Osteoblast (primary cell): Measurements from ENCODE around the gene TMEM234. TPM values are rescaled to one million over a fixed set of nuclear protein-coding genes. Genes with fewer than 3 reads are reported as not detected.

Experiments
- DNase-seq: peaks from one replicate; pipeline ENCODE4 v3.0.0; 2011; ENCODE audit warnings: low spot score, mixed read lengths; ENCODE audit not compliant: insufficient read length; ENCODE audit errors: missing footprints
- H2AFZ ChIP-seq: 2 replicates; pipeline ENCODE4 v1.6.0; 2011; ENCODE audit warnings: mild to moderate bottlenecking, low read length
- H3K27ac ChIP-seq: 2 replicates; pipeline ENCODE4 v1.5.1; 2011; ENCODE audit warnings: mild to moderate bottlenecking, low read depth, low read length, moderate library complexity
- H3K27me3 ChIP-seq: 2 replicates; pipeline ENCODE4 v1.6.0; 2012; ENCODE audit warnings: mild to moderate bottlenecking, control low read depth, inconsistent platforms, low read length, moderate library complexity; ENCODE audit not compliant: insufficient read depth
- H3K36me3 ChIP-seq: 2 replicates; pipeline ENCODE4 v1.5.1; 2011; ENCODE audit warnings: mild to moderate bottlenecking, low read length, control low read depth, moderate library complexity; ENCODE audit not compliant: insufficient read depth
- H3K4me1 ChIP-seq: 2 replicates; pipeline ENCODE4 v1.5.1; 2011; ENCODE audit warnings: mild to moderate bottlenecking, low read length, control low read depth, moderate library complexity; ENCODE audit not compliant: insufficient read depth
- H3K4me2 ChIP-seq: 2 replicates; pipeline ENCODE4 v1.6.0; 2011; ENCODE audit warnings: mild to moderate bottlenecking, low read length; ENCODE audit not compliant: insufficient read depth
- H3K4me3 ChIP-seq: fragments of 200-600 bp; sonication (generic); 3 replicates; pipeline ENCODE4 v1.5.1; 2012; ENCODE audit warnings: mild to moderate bottlenecking, low read length, inconsistent platforms; ENCODE audit not compliant: insufficient read depth
- H3K79me2 ChIP-seq: 2 replicates; pipeline ENCODE4 v1.6.0; 2012; ENCODE audit warnings: mild to moderate bottlenecking, low read length, control low read depth, inconsistent platforms; ENCODE audit not compliant: insufficient read depth
- H3K9me3 ChIP-seq: 2 replicates; pipeline ENCODE4 v1.5.1; 2011; ENCODE audit warnings: low read depth, low read length, control low read depth
- H4K20me1 ChIP-seq: 2 replicates; pipeline ENCODE4 v1.6.0; 2012; ENCODE audit warnings: mild to moderate bottlenecking, low read length, control low read depth; ENCODE audit not compliant: insufficient read depth
- total RNA-seq: library from RNA; depleted of rRNA; stranded (reverse); fragments of >200 nt; gene quantifications from 2 replicates; pipeline ENCODE4 v1.2.3, GENCODE V29; 2012
- TF ChIP-seq, protein P1 (sequence below): IDR thresholded peaks from 2 replicates; pipeline ENCODE4 v1.5.1; 2011; ENCODE audit warnings: mild to moderate bottlenecking, low read depth, low read length, moderate library complexity; ENCODE audit errors: extremely low read depth

Gene TMEM234
- 21.5 and 24.2 TPM in 2 replicates for total RNA-seq

DNA sequence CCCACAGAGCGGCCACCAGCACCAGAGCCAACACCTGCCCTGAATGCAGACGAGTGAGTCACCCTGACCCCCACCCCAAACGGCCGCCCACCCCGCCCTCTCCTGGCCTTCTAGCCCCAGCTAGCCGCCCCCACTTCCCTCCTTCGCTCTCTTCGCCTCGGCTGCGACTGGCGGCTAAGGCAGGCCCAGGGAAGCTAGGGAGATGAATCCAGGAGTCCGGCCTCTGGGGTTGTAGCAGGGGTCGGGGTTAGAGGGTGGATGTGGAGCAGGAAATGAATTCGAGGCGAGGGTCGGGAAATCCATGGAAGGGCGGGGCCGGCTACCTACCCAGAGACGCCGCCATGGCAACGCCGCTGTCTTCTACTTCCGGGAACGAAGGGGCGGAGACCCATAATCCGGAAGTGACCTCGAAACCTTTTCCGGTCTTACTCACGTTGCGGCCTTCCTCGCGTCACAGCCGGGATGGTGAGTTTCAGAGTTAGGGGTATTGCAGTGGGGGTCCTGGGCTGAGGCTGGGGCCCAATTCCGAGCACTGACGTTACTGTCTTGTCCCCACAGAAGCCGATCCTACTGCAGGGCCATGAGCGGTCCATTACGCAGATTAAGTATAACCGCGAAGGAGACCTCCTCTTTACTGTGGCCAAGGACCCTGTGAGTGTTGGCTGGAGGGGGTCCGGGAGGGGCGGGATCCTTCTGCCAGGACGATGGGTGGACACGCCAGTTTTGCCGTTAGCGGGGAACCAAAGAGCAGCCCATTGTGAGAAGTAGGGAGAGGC lies at the start of gene TMEM234, which contains the start of gene EIF3I:
TSS of gene TMEM234 (minus strand) at position 374 of the 776 bp plus-strand sequence. CDS start at position 343, 31 bp downstream.
TSS of gene EIF3I (plus strand) at position 428 of the 776 bp plus-strand sequence. CDS start at position 463, 35 bp downstream.
- H3K9me3 ChIP-seq = no peaks in the 10 kb centered on the region
- H4K20me1 ChIP-seq = no peaks in the 10 kb centered on the region
- H3K4me1 ChIP-seq = peaks cover 29% of the 10 kb centered on the region
- peak; percentile 95 for DNase-seq
- H3K27ac ChIP-seq = peak within 1 kb of the TSS; percentile 100
- H3K36me3 ChIP-seq = peaks cover 40% of the 10 kb centered on the region
- no peaks in the 10 kb centered on the region for H3K27me3 ChIP-seq
- H3K79me2 ChIP-seq = peaks cover 53% of the 10 kb centered on the region
- peak within 1 kb of the TSS; percentile 100 for H3K4me3 ChIP-seq
- TF ChIP-seq, protein P1, sequence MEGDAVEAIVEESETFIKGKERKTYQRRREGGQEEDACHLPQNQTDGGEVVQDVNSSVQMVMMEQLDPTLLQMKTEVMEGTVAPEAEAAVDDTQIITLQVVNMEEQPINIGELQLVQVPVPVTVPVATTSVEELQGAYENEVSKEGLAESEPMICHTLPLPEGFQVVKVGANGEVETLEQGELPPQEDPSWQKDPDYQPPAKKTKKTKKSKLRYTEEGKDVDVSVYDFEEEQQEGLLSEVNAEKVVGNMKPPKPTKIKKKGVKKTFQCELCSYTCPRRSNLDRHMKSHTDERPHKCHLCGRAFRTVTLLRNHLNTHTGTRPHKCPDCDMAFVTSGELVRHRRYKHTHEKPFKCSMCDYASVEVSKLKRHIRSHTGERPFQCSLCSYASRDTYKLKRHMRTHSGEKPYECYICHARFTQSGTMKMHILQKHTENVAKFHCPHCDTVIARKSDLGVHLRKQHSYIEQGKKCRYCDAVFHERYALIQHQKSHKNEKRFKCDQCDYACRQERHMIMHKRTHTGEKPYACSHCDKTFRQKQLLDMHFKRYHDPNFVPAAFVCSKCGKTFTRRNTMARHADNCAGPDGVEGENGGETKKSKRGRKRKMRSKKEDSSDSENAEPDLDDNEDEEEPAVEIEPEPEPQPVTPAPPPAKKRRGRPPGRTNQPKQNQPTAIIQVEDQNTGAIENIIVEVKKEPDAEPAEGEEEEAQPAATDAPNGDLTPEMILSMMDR = no peak
- H2AFZ ChIP-seq = peak within 1 kb of the TSS; percentile 98
- H3K4me2 ChIP-seq = peak within 1 kb of the TSS; percentile 100

GRCh38 chr1:32269744-32270143 lies 47.6 kb upstream of the TMEM234 start:
- Histone ChIP-seq H3K4me1 (peaks cover 9% of the 10 kb centered on the region), H4K20me1 (no peaks in the 10 kb centered on the region), H3K36me3 (no peaks in the 10 kb centered on the region), H3K27ac (no peak overlapping the region), H3K27me3 (peaks cover 22% of the 10 kb centered on the region), H3K79me2 (no peaks in the 10 kb centered on the region), H2AFZ (no peak overlapping the region), H3K4me2 (no peak overlapping the region), H3K4me3 (no peak overlapping the region), H3K9me3 (no peaks in the 10 kb centered on the region)
- DNase-seq = peak; percentile 10
- TF ChIP-seq, protein P1 = no peak

DNA sequence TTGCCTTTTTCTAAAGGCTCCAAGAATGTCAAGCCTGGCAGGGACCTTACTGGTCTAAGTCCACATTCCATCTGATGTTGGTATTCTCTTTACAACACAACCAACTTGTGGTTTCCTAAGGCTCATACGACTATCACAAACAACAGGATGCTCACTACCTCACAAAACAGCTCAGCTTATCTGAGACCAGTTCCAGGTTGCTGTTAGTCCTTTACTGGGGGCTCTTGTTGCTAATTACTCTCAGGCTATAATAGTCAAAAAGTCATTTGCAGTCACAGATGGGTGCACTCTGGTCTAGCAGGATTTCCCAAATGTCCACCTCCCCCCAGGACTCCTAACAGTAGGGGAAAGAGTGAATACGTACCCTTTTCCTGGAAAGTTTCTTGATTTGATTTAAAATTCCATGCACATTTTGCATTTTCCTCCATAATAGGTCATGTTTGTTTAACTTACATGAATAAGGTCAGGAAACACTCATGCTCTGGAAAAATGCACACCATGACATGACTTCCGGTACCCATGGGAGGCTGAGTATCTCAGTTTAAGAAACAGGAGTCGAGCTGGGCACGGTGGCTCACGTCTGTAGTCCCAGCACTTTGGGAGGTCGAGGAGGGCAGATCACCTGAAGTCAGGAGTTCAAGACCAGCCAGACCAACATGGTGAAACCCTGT lies 44.9 kb upstream of the TMEM234 start:
- DNase-seq = peak; percentile 87
- Histone ChIP-seq H3K9me3 (no peaks in the 10 kb centered on the region), H3K27me3 (no peaks in the 10 kb centered on the region), H4K20me1 (no peaks in the 10 kb centered on the region), H2AFZ (peak overlapping the region; percentile 2), H3K4me3 (no peak overlapping the region), H3K36me3 (no peaks in the 10 kb centered on the region), H3K27ac (peak overlapping the region; percentile 65), H3K79me2 (no peaks in the 10 kb centered on the region), H3K4me1 (peaks cover 9% of the 10 kb centered on the region), H3K4me2 (peak overlapping the region; percentile 70)
- TF ChIP-seq, protein P1 = no peak

DNA sequence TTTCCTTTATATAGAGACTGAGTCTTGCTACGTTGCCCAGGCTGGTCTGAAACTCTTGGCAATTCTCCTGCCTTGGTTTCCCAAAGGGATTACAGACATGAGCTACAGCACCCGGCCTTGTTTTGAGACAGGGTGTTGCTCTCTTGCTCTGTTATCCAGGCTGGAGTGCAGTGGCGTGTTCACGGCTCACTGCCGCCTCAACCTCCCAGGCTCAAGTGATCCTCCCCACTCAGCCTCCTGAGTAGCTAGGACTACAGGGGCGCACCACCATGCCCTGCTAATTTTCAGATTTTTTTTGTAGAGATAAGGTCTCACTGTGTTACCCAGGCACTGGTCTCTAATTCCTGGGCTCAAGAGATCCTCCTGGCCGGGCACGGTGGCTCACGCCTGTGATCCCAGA lies 43.7 kb upstream of the TMEM234 start:
- TF ChIP-seq, protein P1 = no peak
- Histone ChIP-seq H3K4me2 (no peak overlapping the region), H3K9me3 (no peaks in the 10 kb centered on the region), H3K4me1 (peaks cover 9% of the 10 kb centered on the region), H2AFZ (no peak overlapping the region), H4K20me1 (no peaks in the 10 kb centered on the region), H3K79me2 (no peaks in the 10 kb centered on the region), H3K4me3 (no peak overlapping the region), H3K36me3 (no peaks in the 10 kb centered on the region), H3K27ac (no peak overlapping the region), H3K27me3 (no peaks in the 10 kb centered on the region)
- no peak for DNase-seq
